GM11168 (cell line): ENCODE measurements around the gene IL1R1.
"Not testable (repeated sequence)": the region's sequence is repeated elsewhere in the genome, so short reads cannot be mapped to it uniquely, and the experiment has no call there.

Source experiments
- in situ Hi-C: fragments of 300-500 bp; cut with MboI; formaldehyde crosslinking; loops from one replicate; pipeline ENCODE4 v1.12.0; 2022; ENCODE audit warnings: low sequenced_read_pairs; ENCODE audit not compliant: unreplicated experiment

The IL1R1 gene

GRCh38 chr2:102110596-102111334, 31.8 kb upstream of the IL1R1 start:
- in situ Hi-C loops: no loop called here

- in situ Hi-C loops: no loop called here
These were observed 30.7 kb upstream of the IL1R1 start for GRCh38 chr2:102111823-102112222.

- in situ Hi-C loops: no loop called here
These were observed 30.3 kb upstream of the IL1R1 start for GRCh38 chr2:102112271-102112670.

GRCh38 chr2:102112692-102113665, 29.6 kb upstream of the IL1R1 start:
- in situ Hi-C loops: no loop called here

- in situ Hi-C loops: no loop called here
These were observed 28.2 kb upstream of the IL1R1 start for GRCh38 chr2:102114290-102114721.

- in situ Hi-C loops: no loop called here
These were observed 27.6 kb upstream of the IL1R1 start for GRCh38 chr2:102114851-102115497.

GRCh38 chr2:102116630-102117471, 25.7 kb upstream of the IL1R1 start:
- in situ Hi-C loops: no loop called here

GRCh38 chr2:102117472-102117858, 25.1 kb upstream of the IL1R1 start:
- in situ Hi-C loops: no loop called here

GRCh38 chr2:102119255-102119654, 23.3 kb upstream of the IL1R1 start:
- in situ Hi-C loops: no loop called here

GRCh38 chr2:102120261-102120660, 22.3 kb upstream of the IL1R1 start:
- in situ Hi-C loops: no loop called here

GRCh38 chr2:102120701-102121159, 21.8 kb upstream of the IL1R1 start:
- in situ Hi-C loops: no loop called here

GRCh38 chr2:102122115-102122514, 20.4 kb upstream of the IL1R1 start:
- in situ Hi-C loops: no loop called here

- in situ Hi-C loops: no loop called here
These were observed 19.6 kb upstream of the IL1R1 start for GRCh38 chr2:102122909-102123308.

- in situ Hi-C loops: not testable (repeated sequence)
These were observed 18.1 kb upstream of the IL1R1 start for GRCh38 chr2:102124421-102124820.

- in situ Hi-C loops: no loop called here
These were observed 16.4 kb upstream of the IL1R1 start for GRCh38 chr2:102126169-102126568.

- in situ Hi-C loops: no loop called here
These were observed 15.9 kb upstream of the IL1R1 start for GRCh38 chr2:102126660-102127059.

- in situ Hi-C loops: no loop called here
These were observed 13.5 kb upstream of the IL1R1 start for GRCh38 chr2:102129082-102129481.

GRCh38 chr2:102129951-102130646, 12.4 kb upstream of the IL1R1 start:
- in situ Hi-C loops: no loop called here

GRCh38 chr2:102130647-102130991, 11.9 kb upstream of the IL1R1 start:
- in situ Hi-C loops: no loop called here
